Measurements from ENCODE around the gene LAD1.

DNA sequence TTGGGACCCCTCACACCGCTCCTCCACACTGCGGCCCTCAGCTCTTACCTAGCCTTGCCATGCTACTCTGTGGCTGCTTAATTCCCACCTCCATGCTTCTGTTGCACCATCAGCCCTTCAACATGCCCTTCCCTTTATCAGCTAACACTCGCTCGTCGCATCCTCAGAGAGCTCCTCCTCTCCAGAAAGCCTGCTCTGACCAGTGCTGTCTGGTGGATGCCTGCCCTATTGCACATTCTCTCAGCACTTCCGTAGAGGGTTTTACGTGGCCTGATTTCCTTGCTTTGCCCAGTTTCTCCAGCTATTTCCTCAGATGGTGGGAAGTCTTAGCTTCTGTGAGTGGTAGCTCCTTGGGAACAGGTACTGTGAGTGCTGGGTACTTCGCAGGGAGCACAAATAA lies 10.3 kb upstream of the LAD1 start:
- no peak for TF ChIP-seq POLR2AphosphoS5 (IDR thresholded peaks at IDR 0.05; ENCODE audit: low read depth, low read length)
- TF ChIP-seq, protein P1, sequence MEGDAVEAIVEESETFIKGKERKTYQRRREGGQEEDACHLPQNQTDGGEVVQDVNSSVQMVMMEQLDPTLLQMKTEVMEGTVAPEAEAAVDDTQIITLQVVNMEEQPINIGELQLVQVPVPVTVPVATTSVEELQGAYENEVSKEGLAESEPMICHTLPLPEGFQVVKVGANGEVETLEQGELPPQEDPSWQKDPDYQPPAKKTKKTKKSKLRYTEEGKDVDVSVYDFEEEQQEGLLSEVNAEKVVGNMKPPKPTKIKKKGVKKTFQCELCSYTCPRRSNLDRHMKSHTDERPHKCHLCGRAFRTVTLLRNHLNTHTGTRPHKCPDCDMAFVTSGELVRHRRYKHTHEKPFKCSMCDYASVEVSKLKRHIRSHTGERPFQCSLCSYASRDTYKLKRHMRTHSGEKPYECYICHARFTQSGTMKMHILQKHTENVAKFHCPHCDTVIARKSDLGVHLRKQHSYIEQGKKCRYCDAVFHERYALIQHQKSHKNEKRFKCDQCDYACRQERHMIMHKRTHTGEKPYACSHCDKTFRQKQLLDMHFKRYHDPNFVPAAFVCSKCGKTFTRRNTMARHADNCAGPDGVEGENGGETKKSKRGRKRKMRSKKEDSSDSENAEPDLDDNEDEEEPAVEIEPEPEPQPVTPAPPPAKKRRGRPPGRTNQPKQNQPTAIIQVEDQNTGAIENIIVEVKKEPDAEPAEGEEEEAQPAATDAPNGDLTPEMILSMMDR (IDR thresholded peaks at IDR 0.05): no peak
